PFSK-1 (cell line): ENCODE results near the gene ITGAD. TPM values are rescaled to one million over a fixed set of nuclear protein-coding genes. Genes with fewer than 3 reads are reported as not detected.

Source experiments
- FOXP2 ChIP-seq: optimal IDR thresholded peaks from 2 replicates; pipeline ENCODE3; 2011; ENCODE audit warnings: borderline replicate concordance, control low read depth, inconsistent platforms; ENCODE audit not compliant: insufficient read depth; ENCODE audit errors: extremely low read length, extremely low read depth
- POLR2AphosphoS5 ChIP-seq: IDR thresholded peaks from 2 replicates; pipeline ENCODE4 v1.6.1; 2012; ENCODE audit warnings: low read depth, mild to moderate bottlenecking, control low read depth, low read length, moderate library complexity
- REST ChIP-seq, 2 experiments: IDR thresholded peaks; 2 replicates each; pipeline versions ENCODE4 v1.6.1 to v1.8.0; 2011 to 2012; ENCODE audit warnings: low read depth in 2 of 2, low read length in 2 of 2, control low read depth in 1 of 2, inconsistent platforms in 1 of 2, mild to moderate bottlenecking in 1 of 2, moderate library complexity in 1 of 2; ENCODE audit not compliant: insufficient read depth in 1 of 2
- SIN3A ChIP-seq: IDR thresholded peaks from 2 replicates; pipeline ENCODE4 v1.6.1; 2012; ENCODE audit warnings: mild to moderate bottlenecking, low read length, moderate library complexity, borderline replicate concordance; ENCODE audit not compliant: insufficient read depth
- TAF1 ChIP-seq: IDR thresholded peaks from 2 replicates; pipeline ENCODE4 v1.6.1; 2012; ENCODE audit warnings: low read length, control low read depth, borderline replicate concordance; ENCODE audit not compliant: insufficient read depth
- polyA plus RNA-seq: library from polyadenylated mRNA; unstranded; fragments of >200 nt; gene quantifications from one replicate; pipeline ENCODE4 v1.2.1, GENCODE V29; 2012; ENCODE audit warnings: low read depth, missing spikeins; ENCODE audit not compliant: insufficient read length

Gene ITGAD
- 0.21 TPM for polyA plus RNA-seq

DNA sequence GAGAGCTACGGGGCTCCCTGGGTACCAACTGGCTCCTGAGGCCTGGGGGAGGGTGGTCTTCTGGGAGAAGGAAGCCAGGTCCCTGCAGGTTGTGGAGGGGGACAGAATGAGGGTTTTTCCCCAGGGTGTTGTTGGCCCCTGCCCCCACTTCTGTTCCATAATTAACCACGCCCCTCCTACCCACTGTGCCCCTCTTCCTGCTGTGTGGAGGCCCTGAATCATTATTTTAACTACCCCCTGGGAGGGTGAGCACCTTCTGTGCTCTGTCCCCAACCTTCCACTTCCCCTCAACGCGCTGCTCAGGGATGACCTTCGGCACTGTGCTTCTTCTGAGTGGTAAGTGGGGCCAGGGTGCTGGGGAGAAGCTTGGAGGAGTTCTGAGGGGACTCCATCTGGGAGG lies at the start of gene ITGAD:
Gene ITGAD, plus strand, starts transcription at position 280 of the 400 bp plus-strand sequence. Its CDS starts 26 bp downstream, at position 306.
- TF ChIP-seq POLR2AphosphoS5, result no peak
- TF ChIP-seq FOXP2, result no peak
- TF ChIP-seq TAF1, result no peak
- no peak for TF ChIP-seq SIN3A
- no peak for TF ChIP-seq REST (IDR thresholded peaks at IDR 0.05; ENCODE audit: insufficient read depth in 1 of 2, low read depth in 2 of 2, low read length in 2 of 2)

DNA sequence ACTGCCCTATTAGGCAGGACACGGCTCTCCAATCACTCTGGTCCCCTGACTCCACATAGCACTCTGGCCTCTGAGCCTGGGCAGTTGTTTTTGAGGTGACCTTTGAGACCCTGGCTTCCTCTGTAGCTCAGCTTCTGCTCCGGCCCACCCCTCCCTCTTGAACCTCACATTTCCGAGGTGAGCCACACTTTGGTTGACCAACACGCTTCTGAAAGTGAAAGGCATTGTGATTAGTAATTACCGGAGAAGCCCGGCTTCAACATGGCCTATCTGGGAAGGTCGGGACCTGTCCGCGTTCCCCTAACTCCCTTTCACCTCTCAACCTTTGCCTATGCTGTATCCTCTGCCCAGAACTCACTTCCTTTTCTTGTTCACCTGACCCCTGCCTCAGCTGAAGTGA lies 48.4 kb upstream of the ITGAD start:
- TF ChIP-seq REST (IDR thresholded peaks at IDR 0.05; ENCODE audit: insufficient read depth in 1 of 2, low read depth in 2 of 2, low read length in 2 of 2), result no peak
- no peak for TF ChIP-seq POLR2AphosphoS5

GRCh38 chr16:31347445-31347844 lies 45.7 kb upstream of the ITGAD start:
- no peak for TF ChIP-seq POLR2AphosphoS5

GRCh38 chr16:31348579-31348978 lies 44.6 kb upstream of the ITGAD start:
- TF ChIP-seq TAF1, result no peak
- no peak for TF ChIP-seq SIN3A
- no peak for TF ChIP-seq REST (IDR thresholded peaks at IDR 0.05; ENCODE audit: insufficient read depth in 1 of 2, low read depth in 2 of 2, low read length in 2 of 2)
- TF ChIP-seq FOXP2, result no peak
- no peak for TF ChIP-seq POLR2AphosphoS5

- TF ChIP-seq REST (IDR thresholded peaks at IDR 0.05; ENCODE audit: insufficient read depth in 1 of 2, low read depth in 2 of 2, low read length in 2 of 2) (no peak), TAF1 (no peak), FOXP2 (no peak), SIN3A (no peak), POLR2AphosphoS5 (no peak)
These were observed 42.7 kb upstream of the ITGAD start for GRCh38 chr16:31350275-31351005.
